DOHH2 (cell line): ENCODE data around the gene RAD1.

ENCODE experiments used
- EZH2phosphoT487 ChIP-seq: fragments of 200-600 bp; sonication (generic); IDR thresholded peaks from 2 replicates; pipeline ENCODE4 v1.6.1; 2017; ENCODE audit warnings: borderline replicate concordance, mild to moderate bottlenecking, antibody characterized with exemption, low read length, moderate library complexity, mixed read lengths
- TF ChIP-seq, protein P1 (sequence below): fragments of 200-600 bp; sonication (generic); IDR thresholded peaks from one replicate; pipeline ENCODE4 v1.5.1; 2014; ENCODE audit warnings: antibody characterized with exemption, mild to moderate bottlenecking, low read depth, low read length; ENCODE audit not compliant: poor library complexity, severe bottlenecking

DNA sequence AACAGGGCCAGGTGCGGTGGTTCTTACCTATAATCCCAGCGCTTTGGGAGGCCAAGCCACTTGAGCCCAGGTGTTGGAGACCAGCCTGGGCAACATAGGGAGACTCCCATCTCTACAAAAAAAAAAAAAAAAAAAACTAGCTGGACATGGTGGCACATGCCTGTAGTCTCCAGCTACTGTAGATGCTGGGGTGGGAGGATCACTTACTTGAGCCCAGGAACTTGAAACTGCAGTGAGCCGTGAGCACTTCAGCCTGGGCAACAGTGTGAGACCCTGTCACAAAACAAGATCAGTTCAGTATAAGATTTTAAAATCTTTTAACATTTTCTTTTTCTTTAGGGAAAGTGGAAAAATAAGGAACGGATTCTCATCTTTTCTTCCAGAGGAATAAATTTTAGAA is 2.7 kb upstream of the RAD1 start:
- TF ChIP-seq, protein P1, sequence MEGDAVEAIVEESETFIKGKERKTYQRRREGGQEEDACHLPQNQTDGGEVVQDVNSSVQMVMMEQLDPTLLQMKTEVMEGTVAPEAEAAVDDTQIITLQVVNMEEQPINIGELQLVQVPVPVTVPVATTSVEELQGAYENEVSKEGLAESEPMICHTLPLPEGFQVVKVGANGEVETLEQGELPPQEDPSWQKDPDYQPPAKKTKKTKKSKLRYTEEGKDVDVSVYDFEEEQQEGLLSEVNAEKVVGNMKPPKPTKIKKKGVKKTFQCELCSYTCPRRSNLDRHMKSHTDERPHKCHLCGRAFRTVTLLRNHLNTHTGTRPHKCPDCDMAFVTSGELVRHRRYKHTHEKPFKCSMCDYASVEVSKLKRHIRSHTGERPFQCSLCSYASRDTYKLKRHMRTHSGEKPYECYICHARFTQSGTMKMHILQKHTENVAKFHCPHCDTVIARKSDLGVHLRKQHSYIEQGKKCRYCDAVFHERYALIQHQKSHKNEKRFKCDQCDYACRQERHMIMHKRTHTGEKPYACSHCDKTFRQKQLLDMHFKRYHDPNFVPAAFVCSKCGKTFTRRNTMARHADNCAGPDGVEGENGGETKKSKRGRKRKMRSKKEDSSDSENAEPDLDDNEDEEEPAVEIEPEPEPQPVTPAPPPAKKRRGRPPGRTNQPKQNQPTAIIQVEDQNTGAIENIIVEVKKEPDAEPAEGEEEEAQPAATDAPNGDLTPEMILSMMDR = no peak
- TF ChIP-seq EZH2phosphoT487 = no peak
